Activated CD8-positive, alpha-beta memory T cell treated with anti-CD3 and anti-CD28 coated beads for 24 hours (primary cell): ENCODE data around the gene ATP2A1.

ENCODE experiments used
- DNase-seq: peaks from one replicate; pipeline ENCODE4 v3.0.0-alpha.2; 2020

The ATP2A1 gene

GRCh38 chr16:28878083-28878926 is at the start of gene ATP2A1:
Gene ATP2A1 (plus strand): TSS chr16:28878488. CDS start chr16:28878672, 184 bp downstream.
- no peak for DNase-seq

DNA sequence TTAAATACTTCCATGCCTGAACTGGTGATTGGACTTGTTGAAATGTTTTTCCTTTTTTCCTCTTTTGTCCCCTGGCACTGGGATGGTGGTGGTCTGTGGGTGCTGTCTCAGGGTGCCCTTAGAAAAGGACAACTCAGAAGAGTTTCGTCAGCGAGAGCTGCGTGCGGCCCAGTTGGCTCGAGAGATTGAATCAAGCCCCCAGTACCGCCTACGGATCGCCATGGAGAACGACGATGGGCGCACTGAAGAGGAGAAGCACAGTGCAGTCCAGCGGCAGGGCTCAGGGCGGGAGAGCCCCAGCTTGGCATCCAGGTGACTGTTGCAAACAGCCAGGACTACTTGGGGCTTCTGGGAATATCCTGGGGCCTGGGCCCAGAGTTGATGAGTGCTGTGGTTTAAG is 48.5 kb upstream of the ATP2A1 start:
- no peak for DNase-seq

DNA sequence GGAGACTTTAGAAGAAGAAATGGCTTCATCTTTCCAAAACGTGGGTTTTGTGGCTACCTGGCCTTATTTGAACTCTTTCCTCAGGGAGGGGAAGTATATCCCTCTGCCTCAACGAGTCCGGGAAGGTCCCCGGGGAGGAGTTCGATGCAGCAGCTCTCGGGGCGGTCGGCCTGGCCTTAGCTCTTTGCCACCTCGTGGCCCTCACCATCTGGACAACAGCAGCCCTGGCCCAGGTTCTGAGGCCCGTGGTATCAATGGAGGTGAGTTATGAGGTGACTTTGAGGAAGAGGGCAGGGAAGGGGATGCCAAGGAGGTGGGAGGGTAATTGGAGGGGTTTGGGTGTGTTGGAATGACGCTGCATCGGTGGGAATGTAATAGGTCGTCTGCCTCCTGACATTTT is 47.8 kb upstream of the ATP2A1 start:
- no peak for DNase-seq

GRCh38 chr16:28834349-28834748 is 43.9 kb upstream of the ATP2A1 start:
- DNase-seq, result no peak

GRCh38 chr16:28834873-28835863 is 43.1 kb upstream of the ATP2A1 start:
- DNase-seq, result no peak

GRCh38 chr16:28835864-28836760 is 42.2 kb upstream of the ATP2A1 start:
- no peak for DNase-seq

GRCh38 chr16:28836761-28837064 is 41.6 kb upstream of the ATP2A1 start:
- DNase-seq, result no peak

DNA sequence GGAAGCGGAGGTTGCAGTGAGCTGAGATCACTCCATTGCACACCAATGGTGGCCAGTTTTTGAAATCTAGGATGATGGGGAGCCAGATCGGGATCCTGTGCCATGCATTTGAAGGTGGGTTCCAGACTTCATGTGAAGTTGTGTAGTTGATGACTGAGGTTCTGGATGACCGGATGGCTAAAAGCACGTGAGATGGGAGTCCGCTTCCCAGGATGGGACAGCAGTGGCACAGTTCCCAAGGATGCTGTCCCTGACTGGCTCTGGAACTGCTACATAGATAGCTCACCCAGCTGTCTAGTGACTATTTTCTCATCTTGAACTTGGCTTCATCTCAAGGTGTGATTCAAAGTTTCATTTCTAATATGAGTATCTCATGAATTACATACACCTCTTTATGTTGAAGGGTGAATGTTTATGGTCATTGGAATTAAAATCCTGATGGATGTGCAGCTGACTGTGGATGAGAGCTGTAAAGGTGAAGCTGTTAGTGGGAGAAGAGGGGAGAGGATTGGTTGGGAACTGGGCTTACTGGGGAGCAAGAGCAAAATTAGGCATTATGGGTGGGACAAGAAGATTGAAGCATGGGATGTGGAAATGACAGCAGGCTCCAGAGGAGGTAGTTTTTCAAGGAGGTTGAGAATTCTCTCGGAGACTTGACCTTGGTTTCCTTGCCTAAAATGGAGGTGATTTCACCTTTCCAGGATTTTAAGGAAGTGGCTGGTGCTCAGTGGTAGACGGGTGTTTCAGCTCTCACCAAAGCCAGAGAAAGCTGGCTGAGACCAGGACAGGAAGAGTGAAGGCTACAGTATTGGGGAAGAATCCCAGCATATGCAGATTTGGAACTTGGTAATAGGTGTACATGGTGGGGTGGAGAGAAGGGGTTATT is 40.4 kb upstream of the ATP2A1 start:
- no peak for DNase-seq

- no peak for DNase-seq
Observed at GRCh38 chr16:28838558-28838918, 39.8 kb upstream of the ATP2A1 start.

DNA sequence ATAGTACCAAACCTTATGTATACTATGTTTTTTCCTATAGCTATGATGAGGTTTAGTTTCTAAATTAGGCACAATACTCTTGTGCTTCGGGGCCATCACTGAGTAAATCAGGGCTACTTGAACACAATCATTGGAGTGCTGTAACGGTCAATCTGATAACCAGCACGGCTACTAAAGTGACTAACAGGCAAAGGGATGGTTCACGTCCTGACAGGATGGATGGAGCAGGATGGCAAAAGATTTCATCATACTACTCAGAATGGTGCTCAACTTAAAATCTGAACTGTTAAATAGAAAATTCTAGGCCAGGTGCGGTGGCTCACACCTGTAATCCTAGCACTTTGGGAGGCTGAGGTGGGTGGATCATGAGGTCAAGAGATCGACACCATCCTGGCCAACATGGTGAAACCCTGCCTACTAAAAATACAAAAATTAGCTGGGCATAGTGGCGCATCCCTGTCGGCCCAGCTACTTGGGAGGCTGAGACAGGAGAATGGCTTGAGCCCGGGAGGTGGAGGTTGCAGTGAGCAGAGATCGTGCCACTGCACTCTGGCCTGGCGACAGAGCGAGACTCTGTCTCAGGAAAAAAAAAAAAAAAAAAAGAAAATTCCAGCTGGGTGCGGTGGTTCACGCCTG is 39.2 kb upstream of the ATP2A1 start:
- DNase-seq, result no peak

DNA sequence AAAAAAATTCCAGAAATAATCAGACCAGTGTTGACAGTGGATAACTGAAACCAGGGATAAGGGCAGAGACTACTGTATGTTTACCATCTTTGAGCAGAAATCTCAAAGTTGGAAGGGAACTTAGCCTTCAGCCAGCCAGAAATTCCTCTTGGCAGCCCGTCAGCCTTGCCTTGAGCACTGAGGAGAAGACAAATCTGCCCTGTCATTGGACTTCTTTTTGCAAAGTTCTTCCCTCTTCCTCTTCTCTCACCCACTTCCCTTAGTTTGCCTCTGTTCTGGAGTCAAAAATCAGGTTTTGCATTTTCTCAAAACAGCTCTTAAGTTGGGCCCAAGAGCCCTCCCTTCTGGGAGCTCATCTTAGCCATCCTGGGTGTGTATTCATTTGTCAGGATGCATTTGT is 38.4 kb upstream of the ATP2A1 start:
- DNase-seq, result no peak

DNA sequence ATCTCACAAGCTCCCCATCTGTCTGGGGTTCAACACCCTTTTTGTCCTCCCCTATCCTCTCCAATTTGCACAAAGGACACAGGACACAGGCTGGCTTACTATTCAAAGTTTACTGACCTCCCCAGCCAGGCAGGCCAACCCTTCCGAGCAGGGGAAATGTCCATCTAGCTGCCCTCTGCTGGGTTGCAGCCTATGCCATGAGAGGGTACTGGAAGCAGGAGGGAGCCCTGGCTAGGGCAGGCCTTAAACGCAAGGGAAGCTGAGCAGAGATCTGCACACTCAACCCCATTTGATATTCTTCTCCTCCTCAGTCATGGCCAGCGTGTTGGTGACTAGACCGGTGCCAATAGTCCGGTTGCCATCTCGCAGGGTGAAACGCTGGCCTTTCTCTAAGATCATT is 35.6 kb upstream of the ATP2A1 start:
- no peak for DNase-seq

DNA sequence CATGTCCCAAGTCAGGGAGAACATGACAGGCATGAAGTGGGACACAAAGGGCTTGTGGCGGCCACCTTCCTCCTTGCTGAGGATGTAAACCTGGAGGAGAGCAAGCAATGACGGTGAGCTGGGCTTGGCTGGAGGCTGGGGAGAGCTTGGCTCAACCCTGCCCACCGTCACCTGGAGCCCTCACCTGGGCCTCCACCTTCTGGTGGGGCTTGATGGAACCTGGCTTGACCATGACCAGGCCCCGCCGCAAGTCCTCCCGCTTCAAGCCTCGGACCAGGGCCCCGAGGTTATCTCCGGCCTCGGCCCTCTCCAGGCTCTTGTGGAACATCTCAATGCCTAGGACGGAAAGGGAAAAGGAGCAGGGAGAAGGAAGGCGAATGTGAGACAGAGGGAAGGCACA is 34.5 kb upstream of the ATP2A1 start:
- DNase-seq, result no peak

- no peak for DNase-seq
Observed at GRCh38 chr16:28844226-28844885, 33.9 kb upstream of the ATP2A1 start.

DNA sequence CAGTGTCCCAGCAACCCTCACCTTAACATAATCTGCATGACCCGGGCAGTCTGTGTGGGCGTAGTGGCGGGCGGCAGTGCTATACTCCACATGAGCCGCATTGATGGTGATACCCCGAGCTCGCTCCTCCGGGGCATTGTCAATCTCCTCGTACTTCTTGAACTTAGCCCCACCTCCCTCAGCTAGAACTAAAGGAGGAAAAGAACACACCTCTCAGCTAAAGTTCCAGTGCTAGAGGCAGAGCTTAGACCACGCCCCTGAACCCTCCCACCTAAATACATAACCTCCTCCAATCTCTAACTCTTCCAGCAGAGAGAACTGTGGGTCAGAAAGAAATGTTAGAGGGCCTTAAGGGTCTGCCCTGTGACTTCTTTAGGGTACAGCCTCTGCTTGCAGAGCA is 33.0 kb upstream of the ATP2A1 start:
- DNase-seq, result no peak

GRCh38 chr16:28845761-28846079 is 32.6 kb upstream of the ATP2A1 start:
- DNase-seq, result no peak

GRCh38 chr16:28846080-28846932 is 32.0 kb upstream of the ATP2A1 start, which contains the start of gene TUFM:
Gene TUFM (minus strand): TSS chr16:28846348. CDS start chr16:28846269, 79 bp downstream.
- peak; percentile 97 for DNase-seq

DNA sequence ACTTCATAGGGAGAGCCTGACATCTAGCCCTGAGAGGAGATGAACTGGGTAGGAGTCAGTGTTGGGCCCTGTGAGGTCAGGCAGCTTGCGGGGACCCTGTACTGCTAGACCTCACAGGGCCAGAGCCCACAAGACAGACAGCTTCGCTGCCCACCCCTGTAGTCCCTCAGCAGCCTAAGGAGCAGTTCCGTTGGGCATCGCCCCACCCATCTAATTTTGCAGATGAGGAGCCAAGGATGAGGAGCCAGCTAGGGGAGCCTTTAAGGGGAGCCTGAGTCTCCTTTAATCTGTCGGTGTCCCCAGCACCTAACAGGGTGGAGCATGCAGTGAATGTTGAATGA is 31.4 kb upstream of the ATP2A1 start:
- DNase-seq, result no peak

DNA sequence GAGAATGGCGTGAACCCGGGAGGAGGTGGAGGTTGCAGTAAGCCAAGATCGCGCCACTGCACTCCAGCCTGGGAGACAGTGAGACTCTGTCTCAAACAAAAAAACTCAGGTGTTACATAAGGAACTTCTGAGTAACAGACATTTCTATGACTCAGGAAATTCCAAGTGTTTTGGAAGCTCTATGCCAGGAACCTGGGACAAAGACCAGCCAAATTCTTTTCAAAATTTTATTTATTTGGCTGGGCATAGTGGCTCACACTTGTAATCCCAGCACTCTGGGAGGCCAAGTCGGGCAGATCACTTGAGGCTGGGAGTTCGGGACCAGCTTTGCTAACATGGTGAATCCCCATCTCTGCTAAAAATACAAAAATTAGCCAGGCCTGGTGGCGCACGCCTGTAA is 19.9 kb upstream of the ATP2A1 start:
- no peak for DNase-seq

DNA sequence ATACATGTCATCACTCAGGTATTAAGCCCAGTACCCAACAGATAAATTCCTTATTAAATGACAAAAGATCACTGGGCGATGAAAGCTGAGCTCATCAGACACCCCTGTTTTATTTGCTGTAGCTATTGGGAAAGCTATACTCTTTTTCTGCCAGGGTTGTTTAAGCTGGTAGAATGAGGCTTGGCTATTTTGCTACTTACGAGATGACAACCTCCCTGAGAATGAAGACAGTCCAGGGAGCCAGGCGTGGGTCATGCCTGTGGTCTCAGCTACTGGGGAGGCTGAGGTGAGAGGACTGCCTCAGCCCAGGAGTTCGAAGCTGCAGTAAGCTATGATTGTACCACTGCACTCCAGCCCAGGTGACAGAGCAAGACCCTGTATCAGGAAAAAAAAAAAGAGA is 19.0 kb upstream of the ATP2A1 start:
- DNase-seq, result no peak
